Naive thymus-derived CD8-positive, alpha-beta T cell (primary cell): ENCODE results near the gene AKT3. TPM values are rescaled to one million over a fixed set of nuclear protein-coding genes. Genes with fewer than 3 reads are reported as not detected.

Source experiments
- ATAC-seq, 2 donors: fragments of 150-1000 bp; cut with Tn5 transposase in 1 of 2; sonication (Bioruptor Pico), chemical (Tn5 transposase) in 1 of 2; 1 replicate in 1 of 2; 2 replicates in 1 of 2; pipeline ENCODE4 v1.10.0; 2021; ENCODE audit warnings: mild to moderate bottlenecking in 2 of 2, moderate library complexity in 2 of 2
- POLR2A ChIA-PET: fragments of 350-600 bp; sonication (Branson Sonifier 250); formaldehyde crosslinking; loops from one replicate; lab custom pipeline; 2021; ENCODE audit warnings: antibody characterized with exemption; lab: Charles Lee
- DNase-seq, 10 donors: peaks; one replicate each; pipeline versions ENCODE4 v3.0.0 to v3.0.0-alpha.2; 2020 to 2022
- H3K27ac Mint-ChIP-seq, 10 donors: one replicate each; pipeline ENCODE4 v1.8.0; 2020 to 2022; ENCODE audit warnings: mild to moderate bottlenecking in 10 of 10, mixed read lengths in 10 of 10, moderate library complexity in 4 of 10, inconsistent platforms in 1 of 10
- H3K27me3 Mint-ChIP-seq, 5 donors: one replicate each; pipeline ENCODE4 v1.8.0; 2021 to 2022; ENCODE audit warnings: mixed read lengths in 5 of 5
- H3K36me3 Mint-ChIP-seq, 3 donors: one replicate each; pipeline ENCODE4 v1.8.0; 2020 to 2022; ENCODE audit warnings: mixed read lengths in 3 of 3, mild to moderate bottlenecking in 2 of 3, inconsistent platforms in 1 of 3
- H3K4me1 Mint-ChIP-seq, 4 donors: one replicate each; pipeline ENCODE4 v1.8.0; 2021 to 2022; ENCODE audit warnings: mixed read lengths in 4 of 4
- H3K4me3 Mint-ChIP-seq, 10 donors: one replicate each; pipeline ENCODE4 v1.8.0; 2020 to 2022; ENCODE audit warnings: mild to moderate bottlenecking in 10 of 10, mixed read lengths in 10 of 10, moderate library complexity in 6 of 10, inconsistent platforms in 1 of 10
- H3K9me3 Mint-ChIP-seq, 9 donors: one replicate each; pipeline ENCODE4 v1.8.0; 2020 to 2022; ENCODE audit warnings: mixed read lengths in 9 of 9, mild to moderate bottlenecking in 3 of 9, inconsistent platforms in 1 of 9, moderate library complexity in 1 of 9
- polyA plus RNA-seq, 3 donors: library from polyadenylated mRNA; unstranded; fragments of 300-500 nt; fragmentation: Illumina TruSeq; gene quantifications; one replicate each; pipeline ENCODE4 v1.2.3, GENCODE V29; 2021
- total RNA-seq, 8 experiments: library from RNA in 2 of 8; stranded (reverse) in 2 of 8; gene quantifications; one replicate each; pipeline ENCODE4 v1.2.3 and lab custom pipeline; 2021 to 2026

AKT3 gene
- total and polyA plus RNA-seq, 5 experiments from 2014 or later = 1.7 to 86.5 (median 4.6) TPM

DNA sequence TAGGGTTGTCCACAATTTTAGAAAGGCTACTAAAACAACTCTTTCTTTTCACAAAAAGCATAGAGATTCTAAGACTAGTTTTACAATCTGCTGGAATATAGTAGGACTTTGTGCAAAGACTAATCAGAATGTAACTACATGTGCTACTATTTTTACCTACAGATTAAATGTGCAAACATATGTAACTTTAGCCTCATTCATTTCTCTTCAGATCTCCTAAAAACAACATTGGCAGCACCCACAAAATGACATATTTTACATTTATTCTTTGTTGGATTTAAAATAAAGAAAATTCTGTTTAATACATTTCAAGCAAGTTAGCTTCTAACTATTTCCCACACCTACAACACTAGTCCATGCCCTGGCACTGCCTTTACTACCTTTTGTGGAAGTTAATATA, 292.2 kb downstream of the AKT3 start:
- ATAC-seq = no peak
- peaks cover 0 to 6% (median 5%) of the 10 kb centered on the region in 9 donors for H3K9me3 Mint-ChIP-seq
- peaks cover 12 to 28% (median 24%) of the 10 kb centered on the region in 3 donors for H3K36me3 Mint-ChIP-seq
- no peak overlapping the region for H3K4me3 Mint-ChIP-seq
- peak overlapping the region in 1 of 10 donors; percentile 2 for H3K27ac Mint-ChIP-seq
- POLR2A ChIA-PET = no interaction called here
- H3K4me1 Mint-ChIP-seq = peaks cover 0 to 4% (median 3%) of the 10 kb centered on the region in 4 donors
- H3K27me3 Mint-ChIP-seq = no peaks in the 10 kb centered on the region
- no peak for DNase-seq

DNA sequence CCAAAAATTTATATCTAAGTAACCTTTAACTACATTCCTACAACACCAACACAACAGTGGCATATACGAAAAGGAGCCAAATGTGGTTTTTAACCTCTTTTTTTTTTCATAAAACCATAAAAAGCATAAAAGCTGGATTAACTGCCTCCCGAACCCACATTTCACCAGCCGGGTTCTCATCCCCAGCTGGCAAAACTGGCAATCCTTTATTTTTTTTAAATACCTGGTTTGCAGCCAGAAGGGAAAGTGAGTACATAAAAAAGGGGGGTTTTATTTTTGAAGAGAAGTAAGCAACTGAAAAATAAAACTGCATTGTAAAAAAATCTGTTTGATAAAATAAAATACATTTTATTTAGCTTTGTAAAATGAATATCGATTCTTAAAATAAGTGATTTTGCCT, 295.4 kb downstream of the AKT3 start:
- no peaks in the 10 kb centered on the region for H3K9me3 Mint-ChIP-seq
- DNase-seq = no peak
- no peak overlapping the region for H3K27ac Mint-ChIP-seq
- POLR2A ChIA-PET = no interaction called here
- ATAC-seq = no peak
- H3K27me3 Mint-ChIP-seq = no peaks in the 10 kb centered on the region
- peaks cover 0 to 4% (median under 1%) of the 10 kb centered on the region in 4 donors for H3K4me1 Mint-ChIP-seq
- peaks cover 9 to 32% (median 23%) of the 10 kb centered on the region in 3 donors for H3K36me3 Mint-ChIP-seq
- no peak overlapping the region for H3K4me3 Mint-ChIP-seq

DNA sequence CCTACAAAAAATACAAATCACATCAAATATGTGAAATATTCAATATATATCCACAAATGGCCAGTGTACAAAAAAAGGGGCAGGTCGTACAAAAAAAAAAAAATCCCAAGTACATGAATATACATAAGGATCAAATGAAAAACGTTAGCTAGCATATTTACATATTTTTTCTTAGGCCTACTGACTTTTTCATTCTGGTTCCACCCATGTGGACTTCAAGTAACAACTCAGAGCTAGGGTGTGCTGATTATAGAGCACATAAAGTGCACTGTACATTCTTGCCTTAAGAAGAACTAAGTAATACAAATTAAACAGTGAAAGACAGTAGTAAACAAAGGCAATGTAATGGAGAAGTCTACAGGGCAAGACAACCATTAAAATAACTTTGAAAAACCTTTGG, 297.0 kb downstream of the AKT3 start:
- Mint-ChIP-seq H3K36me3 (peaks cover 9 to 36% (median 30%) of the 10 kb centered on the region in 3 donors), H3K27ac (no peak overlapping the region), H3K27me3 (no peaks in the 10 kb centered on the region), H3K9me3 (no peaks in the 10 kb centered on the region), H3K4me1 (peaks cover 0 to 4% (median 0%) of the 10 kb centered on the region in 4 donors), H3K4me3 (no peak overlapping the region)
- POLR2A ChIA-PET = no interaction called here
- no peak for DNase-seq
- no peak for ATAC-seq

DNA sequence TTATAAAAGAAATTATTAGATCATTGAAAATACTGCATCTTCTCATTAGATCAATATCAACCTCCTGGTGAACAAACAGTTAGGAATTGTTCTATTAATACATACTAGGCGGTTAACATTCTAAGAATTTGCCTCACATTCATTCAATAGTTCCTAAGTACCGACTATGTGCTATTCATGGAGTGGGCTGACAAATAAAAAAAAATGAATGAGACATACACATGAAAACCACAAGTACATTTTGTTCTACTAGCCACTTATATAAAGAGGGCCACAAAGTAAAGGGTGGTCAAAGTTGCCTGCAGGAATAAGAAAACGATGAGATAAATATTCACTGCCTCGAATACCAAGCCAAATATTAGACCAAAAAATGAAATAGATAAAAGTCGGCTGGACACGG, 299.8 kb downstream of the AKT3 start:
- peaks cover 9 to 47% (median 40%) of the 10 kb centered on the region in 3 donors for H3K36me3 Mint-ChIP-seq

DNA sequence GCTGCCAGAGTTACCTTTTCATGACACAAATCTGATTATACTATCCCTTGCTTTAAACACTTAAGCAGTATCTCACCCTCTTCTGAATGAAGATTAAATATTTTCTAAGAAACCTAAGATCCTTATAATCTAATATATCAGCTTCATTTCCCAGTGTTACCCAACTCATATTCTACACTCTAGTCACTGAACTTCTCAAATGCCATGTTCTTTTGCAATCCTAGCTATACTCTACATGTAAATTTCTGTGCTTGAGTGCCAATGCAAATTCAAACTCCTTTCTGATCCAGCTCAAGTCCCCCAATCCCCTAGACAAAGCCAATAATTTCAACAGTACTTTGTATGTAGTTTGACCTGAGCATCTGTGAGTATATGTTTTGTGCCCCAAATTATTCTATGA, 300.3 kb downstream of the AKT3 start:
- Mint-ChIP-seq H3K4me1 (no peaks in the 10 kb centered on the region), H3K27me3 (no peaks in the 10 kb centered on the region), H3K4me3 (no peak overlapping the region), H3K36me3 (peaks cover 9 to 50% (median 40%) of the 10 kb centered on the region in 3 donors), H3K9me3 (peaks cover 0 to 1% (median 0%) of the 10 kb centered on the region in 9 donors), H3K27ac (no peak overlapping the region)
- DNase-seq (no peak), ATAC-seq (no peak)
- POLR2A ChIA-PET = no interaction called here

More for the DNA sequence above, 299.8 kb downstream of the AKT3 start:
- Mint-ChIP-seq H3K9me3 (peaks cover 0 to 1% (median 0%) of the 10 kb centered on the region in 9 donors), H3K4me1 (no peaks in the 10 kb centered on the region), H3K27ac (no peak overlapping the region), H3K27me3 (no peaks in the 10 kb centered on the region), H3K4me3 (no peak overlapping the region)
- POLR2A ChIA-PET = interaction anchor here (0.7 kb wide), 1 partner anchor 296 kb away, joined by 5 read pairs; no protein-coding TSS in a partner anchor
- ATAC-seq (no peak), DNase-seq (no peak)

DNA sequence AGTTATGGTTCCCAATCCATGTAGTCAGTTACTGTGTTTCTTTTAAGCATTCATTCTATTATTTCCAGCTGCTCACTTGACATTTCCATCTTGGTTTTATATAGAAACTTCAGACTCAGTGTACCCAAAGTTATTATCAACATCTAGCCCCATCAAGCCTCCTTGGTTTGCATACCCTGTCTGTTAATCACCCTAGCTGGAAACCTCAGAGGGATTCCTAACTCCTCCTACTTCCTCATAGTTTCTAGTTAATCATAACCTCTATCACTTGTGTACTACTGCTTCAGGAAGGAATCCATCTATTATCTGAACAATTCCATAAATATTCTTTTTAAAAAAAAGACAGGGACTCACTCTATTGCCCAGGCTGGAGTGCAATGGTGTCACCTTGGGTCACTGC, 300.9 kb downstream of the AKT3 start:
- H3K27ac Mint-ChIP-seq = peak overlapping the region in 1 of 10 donors; percentile 36
- ATAC-seq = no peak

DNA sequence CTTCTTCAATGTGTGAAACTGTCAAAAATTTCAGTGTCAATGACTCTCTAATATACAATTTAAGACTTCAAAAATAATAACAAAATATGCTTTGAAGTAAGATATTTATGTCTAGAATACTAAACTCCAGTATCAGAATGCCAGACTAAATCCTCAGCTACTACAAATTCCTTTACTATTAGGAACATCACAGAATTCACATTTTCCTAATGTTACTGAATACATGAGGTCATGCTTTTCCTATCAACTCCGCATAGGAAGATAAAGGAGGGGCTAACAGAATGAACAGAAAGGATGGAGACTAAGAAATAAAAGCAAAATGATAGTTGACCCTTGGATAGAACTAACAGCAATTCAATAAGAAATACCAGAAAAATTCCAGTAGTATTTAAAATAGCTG, 301.5 kb downstream of the AKT3 start:
- Mint-ChIP-seq H3K36me3 (peaks cover 16 to 61% (median 45%) of the 10 kb centered on the region in 3 donors), H3K9me3 (peaks cover 0 to 1% (median 0%) of the 10 kb centered on the region in 9 donors), H3K4me1 (no peaks in the 10 kb centered on the region), H3K27ac (no peak overlapping the region), H3K27me3 (no peaks in the 10 kb centered on the region), H3K4me3 (no peak overlapping the region)
- POLR2A ChIA-PET = no interaction called here
- no peak for DNase-seq
- ATAC-seq = no peak

More for the DNA sequence above, 300.9 kb downstream of the AKT3 start:
- DNase-seq = no peak
- Mint-ChIP-seq H3K9me3 (peaks cover 0 to 1% (median 0%) of the 10 kb centered on the region in 9 donors), H3K27me3 (no peaks in the 10 kb centered on the region), H3K4me1 (no peaks in the 10 kb centered on the region), H3K36me3 (peaks cover 10 to 55% (median 40%) of the 10 kb centered on the region in 3 donors), H3K4me3 (no peak overlapping the region)
- POLR2A ChIA-PET = no interaction called here

DNA sequence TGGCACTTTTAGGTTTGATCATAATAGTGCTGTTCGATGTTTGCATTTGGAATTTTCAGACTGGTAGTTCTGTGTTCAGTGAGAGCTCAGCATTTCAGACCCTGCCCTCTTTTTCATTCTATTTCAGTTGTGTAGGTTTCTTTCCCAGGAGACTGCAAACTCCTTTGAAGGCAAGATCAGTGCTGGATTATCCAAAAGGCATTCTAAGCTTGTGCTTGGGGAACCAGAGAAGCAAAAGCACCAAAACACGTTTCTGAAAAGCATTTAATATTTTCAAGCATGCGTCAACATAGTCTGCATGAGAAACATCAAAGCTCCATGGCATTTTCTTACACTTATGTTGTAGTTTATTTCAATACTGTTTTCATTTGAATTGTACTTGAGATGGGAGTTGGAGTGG, 302.2 kb downstream of the AKT3 start:
- no peak for DNase-seq
- POLR2A ChIA-PET = no interaction called here
- Mint-ChIP-seq H3K27ac (no peak overlapping the region), H3K9me3 (peaks cover 0 to 1% (median 0%) of the 10 kb centered on the region in 9 donors), H3K27me3 (no peaks in the 10 kb centered on the region), H3K36me3 (peaks cover 17 to 65% (median 48%) of the 10 kb centered on the region in 3 donors), H3K4me3 (no peak overlapping the region), H3K4me1 (no peaks in the 10 kb centered on the region)
- no peak for ATAC-seq

DNA sequence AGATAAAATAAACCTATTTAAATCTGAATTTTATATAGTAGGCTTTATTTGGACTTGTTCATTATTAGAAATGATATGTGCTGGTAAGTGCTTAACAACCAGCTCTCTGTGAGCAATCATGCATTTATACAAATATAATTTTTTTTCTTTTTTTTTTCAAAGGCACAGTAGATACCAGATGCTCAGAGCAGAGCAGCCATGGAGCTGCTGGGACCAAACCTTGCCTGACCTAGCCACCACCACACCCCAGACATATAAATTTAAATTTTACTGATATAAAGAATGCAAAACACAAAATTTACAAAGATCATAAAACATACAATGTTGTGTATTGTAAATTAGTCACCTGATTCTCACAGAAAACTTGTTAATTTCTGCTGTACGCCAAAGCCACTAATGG, 303.6 kb downstream of the AKT3 start:
- no peaks in the 10 kb centered on the region for H3K4me1 Mint-ChIP-seq
- peaks cover 13 to 58% (median 51%) of the 10 kb centered on the region in 3 donors for H3K36me3 Mint-ChIP-seq
- H3K27ac Mint-ChIP-seq = no peak overlapping the region
- no peak overlapping the region for H3K4me3 Mint-ChIP-seq
- DNase-seq (no peak), ATAC-seq (no peak)
- H3K27me3 Mint-ChIP-seq = no peaks in the 10 kb centered on the region
- H3K9me3 Mint-ChIP-seq = peaks cover 0 to 1% (median 0%) of the 10 kb centered on the region in 9 donors
- POLR2A ChIA-PET = no interaction called here

DNA sequence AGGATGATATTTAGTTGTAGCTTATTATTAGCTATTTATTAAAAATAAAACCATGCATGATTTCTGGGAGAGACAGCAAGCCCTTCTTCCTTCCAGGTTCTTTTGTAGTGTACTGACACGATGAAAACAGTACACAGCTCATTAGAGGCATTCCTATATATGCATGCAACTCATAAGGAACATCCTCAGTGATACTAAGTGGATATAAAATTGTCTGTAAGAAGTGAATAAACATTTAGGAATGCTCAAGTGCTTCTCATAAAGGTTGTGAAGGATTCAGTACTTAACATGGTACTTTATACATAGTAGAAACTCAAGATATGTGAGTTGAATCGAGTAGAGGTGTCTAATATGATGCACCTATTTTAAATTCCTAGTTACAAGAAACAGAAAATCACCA, 306.5 kb downstream of the AKT3 start:
- ATAC-seq (no peak), DNase-seq (no peak)
- Mint-ChIP-seq H3K9me3 (peaks cover 0 to 1% (median 0%) of the 10 kb centered on the region in 9 donors), H3K4me3 (no peak overlapping the region), H3K4me1 (peaks cover 0 to 4% (median 0%) of the 10 kb centered on the region in 4 donors), H3K36me3 (peaks cover 14 to 45% (median 44%) of the 10 kb centered on the region in 3 donors), H3K27ac (no peak overlapping the region), H3K27me3 (no peaks in the 10 kb centered on the region)
- POLR2A ChIA-PET = no interaction called here

DNA sequence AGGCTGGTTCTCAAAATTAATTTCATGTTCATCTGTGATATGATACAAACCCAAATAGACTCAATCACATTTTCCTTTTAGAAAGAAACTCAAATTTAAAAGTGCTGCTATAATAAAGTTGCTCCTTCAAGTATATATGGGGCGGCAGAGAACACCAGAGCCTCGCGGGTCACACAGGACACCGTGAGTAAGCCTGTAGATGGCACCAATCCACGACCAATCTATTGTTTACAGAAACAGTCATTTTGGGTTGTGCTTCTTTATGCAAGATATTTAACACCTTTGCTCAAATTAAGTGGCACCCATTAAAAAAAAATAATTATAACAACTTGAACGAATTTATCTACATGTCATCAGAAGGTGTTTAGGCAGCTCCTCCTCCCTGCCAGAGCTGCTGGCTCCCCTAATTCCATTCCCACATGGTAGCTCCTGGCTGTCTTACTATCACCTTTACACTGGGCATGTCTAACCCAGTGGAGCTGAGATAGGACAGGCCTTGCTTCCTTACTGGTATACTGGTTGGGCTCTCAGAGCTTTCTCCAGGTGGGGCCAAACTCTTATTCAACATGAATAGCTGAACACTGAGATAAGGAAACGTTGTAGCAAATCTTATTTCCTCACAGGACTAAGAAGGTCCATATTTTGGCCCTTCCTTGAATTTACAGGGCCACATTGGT, 307.2 kb downstream of the AKT3 start:
- Mint-ChIP-seq H3K27ac (peak overlapping the region in 1 of 10 donors; percentile 8), H3K4me3 (no peak overlapping the region), H3K27me3 (no peaks in the 10 kb centered on the region), H3K9me3 (peaks cover 0 to 1% (median 0%) of the 10 kb centered on the region in 9 donors), H3K4me1 (peaks cover 0 to 4% (median 0%) of the 10 kb centered on the region in 4 donors), H3K36me3 (peaks cover 14 to 47% (median 41%) of the 10 kb centered on the region in 3 donors)
- ATAC-seq = no peak
- POLR2A ChIA-PET = no interaction called here
- DNase-seq = no peak

DNA sequence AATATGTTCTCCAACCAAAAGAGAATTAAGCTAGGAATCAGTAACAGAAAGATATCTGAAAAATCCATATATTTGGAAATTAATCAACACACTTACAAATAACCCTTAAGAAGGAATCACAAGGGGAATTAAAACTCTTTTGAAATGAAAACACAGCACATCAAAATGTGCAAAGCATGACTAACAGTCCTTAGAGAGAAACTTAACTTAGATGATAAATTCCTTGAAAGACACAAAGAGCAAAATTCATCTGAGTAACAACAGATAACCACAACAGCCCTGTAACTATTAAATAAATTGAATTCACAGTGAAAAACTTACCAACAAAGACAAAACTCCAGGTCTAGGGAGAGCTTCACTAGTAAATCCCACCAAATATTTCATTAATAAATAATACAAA, 310.4 kb downstream of the AKT3 start:
- Mint-ChIP-seq H3K27me3 (no peaks in the 10 kb centered on the region), H3K4me3 (no peak overlapping the region), H3K9me3 (no peaks in the 10 kb centered on the region), H3K36me3 (peaks cover 19 to 46% (median 42%) of the 10 kb centered on the region in 3 donors), H3K27ac (no peak overlapping the region), H3K4me1 (peaks cover 0 to 8% (median 0%) of the 10 kb centered on the region in 4 donors)
- POLR2A ChIA-PET = no interaction called here
- DNase-seq (no peak), ATAC-seq (no peak)

DNA sequence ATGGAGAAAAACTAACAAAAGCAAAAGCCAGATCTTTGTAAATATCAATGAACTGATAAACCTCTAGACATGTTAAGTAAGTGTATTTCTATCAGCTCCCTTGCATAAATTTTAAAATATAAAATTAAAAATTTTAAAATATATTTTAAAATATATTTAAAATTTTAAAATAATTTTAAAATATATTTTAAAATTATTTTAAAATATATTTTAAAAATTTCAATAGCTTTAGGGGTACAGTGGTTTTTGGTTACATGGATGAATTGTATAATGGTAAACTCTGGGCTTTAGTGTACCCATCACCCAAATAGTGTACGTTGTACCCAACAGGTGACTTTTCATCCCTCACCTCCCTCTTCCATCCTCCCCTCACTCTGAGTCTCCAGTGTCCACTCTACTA, 315.0 kb downstream of the AKT3 start:
- H3K27ac Mint-ChIP-seq = no peak overlapping the region
- no peaks in the 10 kb centered on the region for H3K27me3 Mint-ChIP-seq
- ATAC-seq (no peak), DNase-seq (no peak)
- H3K4me1 Mint-ChIP-seq = peaks cover 0 to 8% (median 2%) of the 10 kb centered on the region in 4 donors
- peaks cover 6 to 39% (median 36%) of the 10 kb centered on the region in 3 donors for H3K36me3 Mint-ChIP-seq
- POLR2A ChIA-PET = no interaction called here
- no peaks in the 10 kb centered on the region for H3K9me3 Mint-ChIP-seq
- H3K4me3 Mint-ChIP-seq = no peak overlapping the region
